HG03460 (cell line): ENCODE data around the gene SPRY4.
"Not testable (repeated sequence)": the region's sequence is repeated elsewhere in the genome, so short reads cannot be mapped to it uniquely, and the experiment has no call there.

Experiments used
- ATAC-seq: cut with Tn5 transposase; IDR thresholded peaks from one replicate; pipeline ENCODE4 v1.9.1; 2021; ENCODE audit not compliant: unreplicated experiment

The SPRY4 gene

DNA sequence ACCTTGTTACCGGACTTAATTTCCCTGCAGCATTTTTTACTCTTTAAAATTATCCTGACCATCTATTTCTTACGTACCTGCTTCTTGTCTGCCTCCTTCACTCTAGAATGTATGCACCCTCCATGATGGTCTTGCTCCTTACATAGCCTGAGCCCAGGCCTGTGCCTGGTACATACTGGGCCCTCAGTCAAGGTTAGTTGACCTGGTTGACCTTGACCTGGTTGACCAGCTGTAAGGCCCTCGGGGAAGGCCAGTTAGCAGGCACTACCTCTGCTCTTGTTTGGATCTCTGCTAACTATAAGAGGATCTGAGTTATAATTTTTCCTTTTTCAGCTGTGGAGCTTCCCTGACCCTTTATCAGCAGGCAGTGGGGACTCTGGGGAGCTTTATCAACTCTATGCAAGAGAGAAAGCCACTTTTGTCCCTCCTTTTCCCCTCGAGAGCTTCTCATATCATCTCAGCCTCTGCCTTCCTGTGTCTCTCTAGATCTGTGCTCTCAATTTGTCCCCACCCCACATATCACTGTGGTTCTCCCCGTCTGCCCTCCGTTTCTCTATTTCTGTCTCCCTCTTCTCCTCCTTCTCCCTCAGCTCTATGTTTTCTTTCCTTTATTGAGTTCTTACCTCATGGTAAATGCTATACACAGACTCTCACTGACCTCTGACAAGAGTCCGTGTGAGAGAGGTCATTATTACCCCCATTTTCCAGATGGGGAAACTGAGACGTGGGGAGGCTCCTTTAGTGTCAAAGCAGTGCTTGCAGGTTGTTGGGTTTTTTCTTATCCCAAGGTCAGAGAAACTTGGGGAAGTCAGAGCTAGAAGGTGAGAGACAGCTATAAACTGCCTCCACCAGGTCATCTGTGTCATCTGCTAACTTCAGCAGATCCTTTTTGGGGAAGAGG lies 28.6 kb downstream of the SPRY4 start:
- ATAC-seq = no peak

- ATAC-seq = no peak
Measured at GRCh38 chr5:142295084-142295758, 29.6 kb downstream of the SPRY4 start.

GRCh38 chr5:142293486-142293885 lies 31.3 kb downstream of the SPRY4 start:
- no peak for ATAC-seq

GRCh38 chr5:142292808-142293207 lies 32.0 kb downstream of the SPRY4 start:
- no peak for ATAC-seq

DNA sequence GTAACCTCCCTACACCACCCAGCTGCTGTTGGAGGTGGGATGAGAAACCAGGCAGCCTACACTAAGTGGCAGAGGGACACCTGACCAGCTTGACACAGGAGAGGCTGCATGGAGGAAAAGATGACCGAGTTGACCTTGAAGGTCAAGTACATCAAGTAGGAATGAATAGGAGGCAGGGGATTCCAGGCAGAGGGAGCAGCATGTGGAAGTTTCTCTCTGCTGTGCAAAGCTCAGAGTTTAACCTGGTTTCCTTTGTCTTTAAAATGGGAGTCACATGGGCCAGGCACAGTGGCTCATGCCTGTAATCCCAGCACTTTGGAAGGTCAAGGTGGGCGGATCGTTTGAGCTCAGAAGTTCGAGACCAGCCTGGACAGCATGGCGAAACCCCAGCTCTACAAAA lies 32.6 kb downstream of the SPRY4 start:
- ATAC-seq = no peak

DNA sequence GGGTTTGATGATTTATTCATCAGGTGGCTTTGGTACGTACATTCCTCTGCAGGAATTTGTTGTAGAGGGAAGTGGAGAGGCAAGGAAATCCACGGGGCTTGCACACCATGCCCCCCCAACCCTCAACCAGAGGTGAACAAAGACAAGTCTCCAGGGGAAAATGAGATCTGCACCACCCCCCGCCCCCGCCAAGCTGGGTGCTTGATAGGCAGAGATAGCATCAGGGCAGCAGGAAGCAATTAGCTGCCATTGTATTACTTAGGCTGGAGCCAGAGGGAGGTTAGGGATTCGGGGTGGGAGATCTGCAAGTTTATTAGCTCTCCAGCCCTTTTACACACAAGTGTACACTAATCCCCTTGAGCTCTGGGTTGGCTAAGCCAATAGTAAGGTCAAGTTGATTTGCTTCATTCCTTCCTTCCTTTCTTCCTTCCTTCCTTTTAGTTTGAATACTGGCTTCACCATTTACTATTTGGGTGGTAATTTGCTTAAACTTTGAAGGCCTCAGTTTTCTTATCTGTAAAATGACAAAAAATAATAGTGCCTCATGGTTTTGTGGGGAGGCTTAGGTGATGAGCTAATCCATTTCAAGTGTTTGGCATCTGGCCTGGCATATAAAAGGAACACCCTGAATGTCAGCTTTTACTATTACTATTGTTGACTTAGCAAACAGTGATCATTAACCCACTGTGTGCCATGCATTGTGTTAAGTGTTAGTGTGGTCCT lies 34.1 kb downstream of the SPRY4 start:
- no peak for ATAC-seq

DNA sequence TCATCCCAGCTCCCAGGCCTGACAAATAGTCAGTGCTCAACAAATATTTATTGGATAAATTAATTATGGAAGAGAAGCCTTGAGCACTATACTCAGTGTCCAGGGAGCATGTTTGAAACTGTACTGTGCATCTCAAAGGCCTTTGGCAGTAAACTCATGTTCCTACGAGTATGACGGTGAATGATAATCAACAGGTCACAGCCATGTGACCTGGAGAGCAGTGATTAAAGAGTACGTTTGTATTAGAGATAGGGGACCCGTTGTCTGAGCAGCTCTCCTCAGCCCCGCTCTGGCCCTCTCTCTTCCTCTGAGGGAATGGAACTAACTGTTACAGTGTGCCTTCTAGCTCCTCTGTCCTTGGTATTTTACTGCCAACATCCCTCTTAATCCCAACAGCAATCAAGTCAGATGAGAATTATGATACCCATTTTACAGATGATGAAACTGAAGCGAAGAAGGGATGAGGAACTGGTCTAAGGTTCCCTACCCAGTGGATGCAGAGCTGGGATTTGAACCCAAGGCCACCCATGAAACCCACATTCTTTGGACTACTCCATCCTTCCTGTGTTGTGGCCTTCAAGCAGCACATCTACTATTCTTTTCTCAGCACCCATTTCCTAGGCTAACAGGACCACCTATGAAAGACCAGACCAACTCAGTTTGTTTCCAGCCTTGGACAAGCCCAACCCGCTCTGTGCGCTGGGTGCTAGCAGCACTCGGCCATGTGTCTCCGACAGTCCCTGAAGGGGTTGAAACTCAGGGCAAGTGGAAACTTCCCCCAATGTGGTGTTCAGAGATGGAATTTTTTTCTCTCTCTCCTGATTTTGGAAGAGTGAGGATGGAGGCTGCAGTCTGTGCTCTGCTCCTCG lies 34.9 kb downstream of the SPRY4 start:
- no peak for ATAC-seq

DNA sequence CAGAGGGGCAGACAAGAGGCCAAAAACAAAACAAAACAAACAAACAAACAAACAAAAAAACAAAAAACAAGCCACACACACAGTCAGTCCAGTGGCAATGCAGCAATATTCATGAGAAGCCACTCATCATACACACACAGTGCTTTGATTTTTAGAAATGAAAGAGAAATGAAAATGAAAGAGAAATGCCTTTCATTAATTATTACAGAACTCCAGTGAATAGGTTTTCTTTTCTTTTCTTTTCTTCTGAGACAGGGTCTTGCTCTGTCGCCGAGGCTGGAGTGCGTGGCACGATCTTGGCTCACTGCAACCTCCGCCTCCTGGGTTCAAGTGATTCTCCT lies 36.9 kb downstream of the SPRY4 start:
- ATAC-seq = peak; percentile 67

DNA sequence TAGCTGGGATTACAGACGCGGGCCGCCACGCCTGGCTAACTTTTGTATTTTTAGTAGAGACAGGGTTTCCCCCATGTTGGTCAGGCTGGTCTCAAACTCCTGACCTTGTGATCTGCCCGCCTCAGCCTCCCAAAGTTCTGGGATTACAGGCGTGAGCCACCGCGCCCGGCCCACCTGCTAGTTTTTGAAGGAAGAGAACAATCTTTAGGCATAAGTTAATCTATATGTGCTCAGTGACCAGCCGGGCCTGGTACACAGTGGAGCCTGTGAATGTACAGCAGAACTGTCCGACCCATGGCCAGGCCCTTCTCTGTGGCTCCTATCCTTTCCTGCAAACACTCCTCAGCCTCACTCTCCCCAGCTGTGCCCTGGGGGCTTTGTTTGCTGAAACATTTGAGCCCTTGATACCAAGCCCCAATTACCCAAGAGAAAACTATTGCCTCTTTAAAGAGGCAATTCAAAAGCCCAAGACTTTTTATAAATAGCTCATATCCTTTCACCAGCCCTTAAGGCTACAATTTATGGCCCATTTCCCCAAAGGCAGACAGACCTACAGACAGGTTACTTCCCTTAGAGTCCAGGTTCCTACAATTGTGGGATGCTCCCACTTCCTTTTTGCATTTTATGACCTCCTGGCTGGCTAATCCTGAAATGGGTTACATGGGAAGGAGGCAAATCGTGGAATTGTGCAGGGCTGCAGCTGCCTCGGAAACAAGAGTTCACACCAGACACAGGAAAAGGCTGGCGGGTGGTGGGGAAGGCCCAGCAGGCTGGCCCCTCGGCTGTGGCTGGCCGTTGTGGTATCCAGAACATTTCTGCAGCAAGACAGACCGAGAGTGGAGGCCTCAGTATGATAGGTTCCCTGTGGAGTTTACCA lies 37.5 kb downstream of the SPRY4 start:
- ATAC-seq = peak; percentile 86

GRCh38 chr5:142286111-142286510 lies 38.7 kb downstream of the SPRY4 start:
- no peak for ATAC-seq

DNA sequence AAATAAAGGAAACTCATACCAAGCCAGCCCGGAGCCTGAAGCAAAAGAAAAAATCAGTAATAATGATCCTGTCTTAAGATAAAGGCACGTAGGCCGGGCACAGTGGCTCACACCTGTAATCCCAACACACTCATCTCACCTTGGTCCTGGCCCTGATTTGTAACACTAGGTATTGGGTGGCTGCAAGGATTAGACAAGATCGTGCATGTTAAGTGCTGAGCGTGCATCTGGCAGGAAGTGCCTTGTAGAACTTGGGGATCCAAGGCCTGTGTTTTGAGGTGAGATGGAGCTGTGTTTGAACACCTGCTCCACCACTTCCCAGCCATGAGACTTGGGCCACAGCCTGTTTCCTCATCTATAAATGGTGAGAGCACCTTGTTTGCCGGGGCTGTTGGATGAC lies 41.5 kb downstream of the SPRY4 start:
- no peak for ATAC-seq

DNA sequence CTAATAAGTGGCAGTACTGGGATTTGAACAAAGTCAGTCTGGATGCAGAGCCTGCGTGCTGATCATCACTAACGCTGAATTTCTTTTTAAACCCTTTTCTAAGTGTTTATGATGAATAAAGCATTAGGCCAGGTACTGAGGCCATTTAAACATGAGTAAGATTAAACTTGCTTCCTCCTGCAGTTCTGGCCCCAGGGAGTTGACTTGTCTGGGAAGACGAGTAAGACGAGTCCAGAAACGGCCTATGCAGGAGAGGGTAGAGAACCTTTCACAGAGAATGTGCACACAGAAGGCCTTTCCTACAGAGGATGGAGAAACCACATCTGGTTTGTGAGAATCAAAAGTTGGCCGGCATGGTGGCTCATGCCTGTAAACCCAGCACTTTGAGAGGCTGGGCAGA lies 42.9 kb downstream of the SPRY4 start:
- ATAC-seq = no peak

- ATAC-seq = no peak
Measured at GRCh38 chr5:142281008-142281367, 43.8 kb downstream of the SPRY4 start.

GRCh38 chr5:142280066-142281007 lies 44.5 kb downstream of the SPRY4 start:
- ATAC-seq = no peak

- ATAC-seq = no peak
Measured at GRCh38 chr5:142278627-142279026, 46.2 kb downstream of the SPRY4 start.

DNA sequence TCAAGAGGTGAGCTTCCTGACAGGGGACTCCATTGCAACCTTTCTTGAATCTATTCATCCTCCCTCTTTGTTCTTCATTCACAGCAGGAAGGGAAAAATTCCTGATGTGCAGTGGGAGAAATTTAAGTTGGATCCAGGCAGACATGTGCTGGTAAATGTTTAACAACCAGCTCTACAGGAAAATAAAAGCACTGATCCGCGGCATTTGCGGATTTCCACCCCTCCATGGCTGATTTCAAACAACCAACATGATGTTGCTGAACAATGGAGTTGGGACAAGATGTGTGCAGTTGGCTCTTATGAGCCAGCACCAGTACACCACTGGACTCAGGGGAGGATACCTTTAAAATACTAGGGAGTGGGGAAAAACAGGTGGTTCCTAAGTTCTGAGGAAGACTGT lies 47.0 kb downstream of the SPRY4 start:
- ATAC-seq = no peak

DNA sequence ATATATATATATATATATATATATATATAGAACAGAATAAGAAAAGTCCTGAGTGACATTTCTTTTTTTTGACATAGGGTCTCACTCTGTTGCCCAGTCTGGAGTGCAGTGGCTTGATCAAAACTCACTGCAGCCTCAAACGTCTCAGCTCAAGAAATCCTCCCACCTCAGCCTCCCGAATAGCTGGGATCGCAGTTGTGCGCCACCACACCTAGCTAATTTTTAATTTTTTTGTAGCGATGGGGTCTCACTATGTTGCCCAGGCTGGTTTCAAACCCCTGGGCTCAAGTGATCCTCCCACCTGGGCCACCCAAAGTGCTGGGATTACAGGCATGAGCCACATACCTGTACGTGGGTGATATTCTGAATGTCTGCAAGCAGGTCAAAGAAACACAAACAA lies 48.3 kb downstream of the SPRY4 start:
- no peak for ATAC-seq

- ATAC-seq = no peak
Measured at GRCh38 chr5:142275496-142275895, 49.3 kb downstream of the SPRY4 start.

GRCh38 chr5:142272596-142272995 lies 52.2 kb downstream of the SPRY4 start:
- not testable (repeated sequence) for ATAC-seq
